SH-SY5Y (cell line): ENCODE data around the gene TMEM263.

ENCODE experiments used
- GATA2 ChIP-seq: IDR thresholded peaks from 2 replicates; pipeline ENCODE4 v1.6.1; 2011; ENCODE audit warnings: mild to moderate bottlenecking, low read depth, low read length
- GATA3 ChIP-seq: IDR thresholded peaks from 2 replicates; pipeline ENCODE4 v1.6.1; 2011; ENCODE audit warnings: low read depth, mild to moderate bottlenecking, low read length, moderate library complexity

GRCh38 chr12:106974511-106974910 is 18.8 kb downstream of the TMEM263 start:
- TF ChIP-seq GATA3 (no peak), GATA2 (no peak)
